Activated T-helper 9 cell treated with anti-CD3 and anti-CD28 coated beads, Interleukin-2, amount 50 U/mL, for 16 hours (primary cell): Measurements from ENCODE around the gene MMP24.
"Not testable (repeated sequence)": the region's sequence is repeated elsewhere in the genome, so short reads cannot be mapped to it uniquely, and the experiment has no call there.

Experiments
- DNase-seq: peaks from one replicate; pipeline ENCODE4 v3.0.0-alpha.2; 2020; ENCODE audit warnings: low read depth

The MMP24 gene

DNA sequence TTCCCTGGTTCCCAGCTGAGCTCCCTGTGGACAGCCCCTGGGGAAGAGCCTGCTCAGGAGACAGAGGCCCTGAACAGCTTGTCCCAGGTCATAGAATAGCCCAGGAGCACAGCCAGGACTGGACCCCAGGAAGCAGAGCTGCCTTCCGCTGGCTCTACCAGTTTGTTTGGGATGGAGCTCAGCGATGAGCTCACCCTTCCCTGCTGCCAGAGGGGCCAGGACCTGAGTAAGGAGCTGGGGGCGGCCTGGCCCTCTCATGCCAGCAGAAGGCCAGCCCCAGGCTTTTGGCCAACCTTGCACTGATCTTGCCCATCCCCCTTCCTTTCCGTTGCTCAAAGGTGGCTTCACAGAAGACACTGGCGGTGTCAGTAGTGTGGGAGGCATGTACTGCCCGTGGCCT is 33.9 kb downstream of the MMP24 start:
- no peak for DNase-seq

- DNase-seq: not testable (repeated sequence)
These were observed 35.8 kb downstream of the MMP24 start for GRCh38 chr20:35262321-35262720.

GRCh38 chr20:35262731-35263531 is 36.4 kb downstream of the MMP24 start:
- DNase-seq: not testable (repeated sequence)

- DNase-seq: no peak
These were observed 37.2 kb downstream of the MMP24 start for GRCh38 chr20:35263532-35264341.

- DNase-seq: no peak
These were observed 38.3 kb downstream of the MMP24 start for GRCh38 chr20:35264755-35265154.

DNA sequence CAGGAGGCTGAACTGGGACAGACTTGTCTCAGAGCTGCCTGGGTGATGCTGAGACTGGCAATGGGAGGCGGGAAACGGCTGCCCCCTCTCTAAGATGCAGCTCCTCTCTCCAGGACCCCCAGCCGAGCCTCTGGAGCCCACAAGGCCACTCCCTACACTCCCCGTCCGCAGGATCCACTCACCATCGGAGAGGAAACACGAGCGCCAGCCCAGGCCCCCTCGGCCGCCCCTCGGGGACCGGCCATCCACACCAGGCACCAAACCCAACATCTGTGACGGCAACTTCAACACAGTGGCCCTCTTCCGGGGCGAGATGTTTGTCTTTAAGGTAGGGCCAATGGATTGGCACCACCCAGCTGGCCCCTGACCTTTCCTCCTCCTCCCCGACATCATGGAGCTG is 40.6 kb downstream of the MMP24 start:
- DNase-seq: no peak

DNA sequence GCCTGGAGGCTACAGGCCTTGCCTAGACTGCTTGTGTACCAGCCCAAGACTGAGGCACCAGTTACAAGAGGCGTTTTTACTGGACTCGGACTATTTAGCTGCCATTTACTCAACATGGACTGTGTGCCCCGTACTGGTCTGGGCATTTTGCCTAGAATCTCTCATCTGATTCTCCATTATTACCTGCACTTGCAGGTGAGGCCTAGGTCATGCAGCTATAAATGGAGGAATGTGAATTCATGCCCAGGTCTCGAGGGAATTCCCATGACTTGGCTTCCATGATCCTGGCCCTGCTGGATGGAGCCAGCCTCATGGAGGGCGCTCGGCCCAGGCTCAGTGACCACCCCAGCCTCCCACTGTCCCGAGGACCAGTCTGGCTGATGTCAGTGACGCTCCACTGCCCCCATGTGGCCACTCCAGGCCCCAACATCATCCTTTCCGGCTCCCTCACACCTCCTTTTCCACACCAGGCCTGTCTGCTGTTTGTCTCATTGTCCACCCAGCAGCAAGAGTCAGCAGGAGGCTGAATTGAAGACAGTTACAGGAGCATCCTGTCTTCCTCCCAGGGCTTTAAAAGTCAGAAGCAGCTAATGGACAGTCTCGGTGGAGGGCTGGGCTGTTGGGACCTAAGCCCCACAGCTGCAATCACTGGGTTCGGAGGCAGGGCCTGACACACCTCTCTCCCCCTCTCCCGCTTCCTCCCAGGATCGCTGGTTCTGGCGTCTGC is 42.7 kb downstream of the MMP24 start:
- DNase-seq: peak; percentile 18

GRCh38 chr20:35270021-35270902 is 43.8 kb downstream of the MMP24 start:
- DNase-seq: no peak

GRCh38 chr20:35271073-35271882 is 44.8 kb downstream of the MMP24 start:
- no peak for DNase-seq

- no peak for DNase-seq
These were observed 45.4 kb downstream of the MMP24 start for GRCh38 chr20:35271904-35272303.

- no peak for DNase-seq
These were observed 47.1 kb downstream of the MMP24 start for GRCh38 chr20:35273449-35274171.

- no peak for DNase-seq
These were observed 47.9 kb downstream of the MMP24 start for GRCh38 chr20:35274172-35275092.

GRCh38 chr20:35275741-35276251 is 49.3 kb downstream of the MMP24 start:
- DNase-seq: no peak

- DNase-seq: no peak
These were observed 49.9 kb downstream of the MMP24 start for GRCh38 chr20:35276408-35276807.

- DNase-seq: no peak
These were observed 50.6 kb downstream of the MMP24 start for GRCh38 chr20:35277127-35277526.

DNA sequence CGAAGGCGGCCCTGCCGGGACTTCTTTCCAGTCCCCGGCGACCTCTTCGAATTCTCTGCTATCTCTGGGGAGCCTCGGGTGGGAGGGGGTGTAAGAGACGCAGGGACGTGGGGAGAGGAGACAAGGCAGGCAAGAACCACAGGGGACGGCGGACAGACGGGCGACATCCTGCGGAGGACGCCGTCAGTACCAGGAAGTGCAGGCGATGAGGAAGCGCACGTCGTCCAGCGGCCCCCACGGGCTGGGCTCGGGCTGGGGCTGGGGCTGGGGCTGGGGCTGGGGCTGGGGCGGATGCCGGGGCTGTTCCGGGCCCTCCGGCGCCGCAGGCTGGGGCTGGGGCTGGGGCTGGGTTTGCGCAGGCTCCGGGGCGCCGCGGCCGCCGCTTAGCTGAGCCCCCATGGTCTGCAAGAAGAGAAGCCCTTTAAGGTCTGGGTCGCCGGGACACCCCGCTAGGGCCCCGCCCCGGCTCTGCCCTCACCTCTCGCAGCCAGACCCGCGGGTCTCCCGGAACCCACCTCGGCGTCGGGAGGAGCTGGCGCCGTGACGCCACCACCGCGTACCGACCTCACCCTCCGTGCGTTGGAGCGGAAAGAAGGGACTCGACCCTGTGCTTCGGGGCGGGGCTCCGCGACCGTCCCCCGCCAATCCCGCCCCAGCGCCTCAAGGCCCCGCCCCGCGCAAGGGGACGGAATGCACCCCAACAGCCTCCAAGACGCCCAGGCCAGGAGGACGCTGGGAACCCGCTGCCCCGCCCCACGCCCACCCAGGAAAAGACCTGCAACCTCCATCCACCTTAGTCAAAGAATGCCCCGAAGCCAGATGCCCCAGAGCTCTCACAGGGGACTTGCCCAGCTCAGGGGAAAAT is 51.3 kb downstream of the MMP24 start, which contains the start of gene MMP24OS:
MMP24OS (minus strand) TSS at position 592 of the 865 bp plus-strand sequence; CDS start at position 399, 193 bp downstream.
- peak; percentile 81 for DNase-seq

DNA sequence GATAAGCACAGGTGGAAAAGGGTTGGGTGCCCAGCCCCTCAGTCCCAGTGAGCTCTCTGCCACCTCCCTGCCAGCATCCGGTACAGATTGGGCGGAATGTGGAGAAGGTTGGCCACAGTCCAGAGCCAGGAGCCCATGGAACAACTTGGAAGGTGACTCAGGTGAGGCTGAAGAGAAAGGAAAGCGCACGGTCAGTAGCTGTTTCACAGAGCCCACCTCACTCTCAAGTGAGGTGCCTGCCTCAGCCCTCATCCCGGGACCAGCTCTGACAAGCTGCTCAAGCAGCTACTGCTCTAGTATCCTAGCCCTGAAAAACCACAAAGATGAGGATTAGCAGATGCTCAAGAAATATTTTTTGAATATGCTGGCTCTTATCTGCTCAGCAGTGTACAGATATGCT is 52.5 kb downstream of the MMP24 start:
- no peak for DNase-seq
